Progenitor cell of endocrine pancreas (in vitro differentiated cells): ENCODE results near the gene MYL9. TPM values are rescaled to one million over a fixed set of nuclear protein-coding genes. Genes with fewer than 3 reads are reported as not detected.

Experiments
- DNase-seq: peaks from one replicate; pipeline ENCODE4 v3.0.0; 2021; ENCODE audit warnings: low spot score; ENCODE audit not compliant: unreplicated experiment
- H3K27ac Mint-ChIP-seq: 2 replicates; pipeline ENCODE4 v1.8.0; 2021; ENCODE audit warnings: mild to moderate bottlenecking, moderate library complexity, mixed read lengths
- H3K27me3 Mint-ChIP-seq: 2 replicates; pipeline ENCODE4 v1.8.0; 2021; ENCODE audit warnings: mixed read lengths
- H3K36me3 Mint-ChIP-seq: 2 replicates; pipeline ENCODE4 v1.8.0; 2022; ENCODE audit warnings: mixed read lengths; ENCODE audit not compliant: insufficient read depth
- H3K4me1 Mint-ChIP-seq: 2 replicates; pipeline ENCODE4 v1.8.0; 2021; ENCODE audit warnings: low read depth, mixed read lengths
- H3K4me3 Mint-ChIP-seq: 2 replicates; pipeline ENCODE4 v1.8.0; 2021; ENCODE audit warnings: low read depth, mild to moderate bottlenecking, moderate library complexity, mixed read lengths
- H3K9me3 Mint-ChIP-seq: 2 replicates; pipeline ENCODE4 v1.8.0; 2021; ENCODE audit warnings: low read depth, mixed read lengths
- CTCF ChIP-seq: fragments of 200-600 bp; sonication (generic); IDR thresholded peaks from one replicate; pipeline ENCODE4 v1.5.0; 2021; ENCODE audit warnings: antibody characterized with exemption, mild to moderate bottlenecking; ENCODE audit not compliant: unreplicated experiment
- long read RNA-seq: library from polyadenylated mRNA; unstranded; transcript quantifications from one replicate; pipeline ENCODE4 v2.0.0, GENCODE V29; 2020
- total RNA-seq: library from RNA; stranded (reverse); gene quantifications from 2 replicates; pipeline ENCODE4 v1.2.1, GENCODE V29; 2021

The MYL9 gene
- 31.0 and 46.0 TPM in 2 replicates for total RNA-seq
- long read RNA-seq, partial matches to known transcripts, result 0 of 1 reads
- long read RNA-seq, other reads (novel, unspliced or antisense), result 1 of 1 reads

GRCh38 chr20:36541227-36541767, at the start of gene MYL9:
TSS of gene MYL9 (plus strand) at chr20:36541519. CDS start at chr20:36544885, 3,366 bp downstream.
- Mint-ChIP-seq H3K27ac (no peak within 1 kb of the TSS), H3K27me3 (peaks cover 10% of the 10 kb centered on the region)

GRCh38 chr20:36491901-36492617, 49.3 kb upstream of the MYL9 start:
- Mint-ChIP-seq H3K27me3 (peaks cover 5% of the 10 kb centered on the region), H3K4me1 (peaks cover 9% of the 10 kb centered on the region), H3K36me3 (peaks cover 6% of the 10 kb centered on the region), H3K9me3 (no peaks in the 10 kb centered on the region), H3K27ac (no peak overlapping the region), H3K4me3 (no peak overlapping the region)
- TF ChIP-seq CTCF, result no peak
- DNase-seq, result no peak

More at GRCh38 chr20:36541227-36541767, at the start of gene MYL9:
- peak within 1 kb of the TSS; percentile 64 for H3K4me3 Mint-ChIP-seq
- H3K36me3 Mint-ChIP-seq, result no peaks in the 10 kb centered on the region
- H3K9me3 Mint-ChIP-seq, result no peaks in the 10 kb centered on the region
- DNase-seq, result peak; percentile 54
- TF ChIP-seq CTCF, result no peak
- H3K4me1 Mint-ChIP-seq, result peaks cover 9% of the 10 kb centered on the region

GRCh38 chr20:36493051-36493800, 48.1 kb upstream of the MYL9 start:
- Mint-ChIP-seq H3K36me3 (peaks cover 8% of the 10 kb centered on the region), H3K27me3 (peaks cover 3% of the 10 kb centered on the region), H3K4me1 (peaks cover 9% of the 10 kb centered on the region), H3K27ac (peak overlapping the region; percentile 33), H3K9me3 (no peaks in the 10 kb centered on the region), H3K4me3 (no peak overlapping the region)
- DNase-seq, result no peak
- TF ChIP-seq CTCF, result peak; percentile 35

GRCh38 chr20:36493801-36494114, 47.6 kb upstream of the MYL9 start:
- H3K27me3 Mint-ChIP-seq, result peaks cover 3% of the 10 kb centered on the region
- H3K36me3 Mint-ChIP-seq, result peaks cover 8% of the 10 kb centered on the region
- peaks cover 9% of the 10 kb centered on the region for H3K4me1 Mint-ChIP-seq
- no peak overlapping the region for H3K4me3 Mint-ChIP-seq
- no peak for TF ChIP-seq CTCF
- H3K27ac Mint-ChIP-seq, result no peak overlapping the region
- no peak for DNase-seq
- no peaks in the 10 kb centered on the region for H3K9me3 Mint-ChIP-seq
